Measurements from ENCODE around the gene RAB13.

RAB13 gene

GRCh38 chr1:153954826-153955225 is 31.3 kb downstream of the RAB13 start:
- no peak for DNase-seq

- DNase-seq: no peak
These were observed 32.2 kb downstream of the RAB13 start for GRCh38 chr1:153953859-153954365.

- DNase-seq: no peak
These were observed 34.3 kb downstream of the RAB13 start for GRCh38 chr1:153951801-153952200.

GRCh38 chr1:153951183-153951582 is 35.0 kb downstream of the RAB13 start:
- DNase-seq: no peak

- peak; percentile 84 for DNase-seq
These were observed 39.4 kb downstream of the RAB13 start, which contains the start of gene DENND4B for GRCh38 chr1:153946622-153947241. TSS of gene DENND4B (minus strand) at chr1:153946718. CDS start at chr1:153944374, 2,344 bp downstream.

GRCh38 chr1:153945795-153946621 is 40.1 kb downstream of the RAB13 start:
- DNase-seq: peak; percentile 80

GRCh38 chr1:153945131-153945794 is 40.9 kb downstream of the RAB13 start:
- peak; percentile 83 for DNase-seq

- no peak for DNase-seq
These were observed 41.4 kb downstream of the RAB13 start for GRCh38 chr1:153944827-153945117.

- DNase-seq: no peak
These were observed 41.9 kb downstream of the RAB13 start for GRCh38 chr1:153944005-153944826.

- no peak for DNase-seq
These were observed 43.2 kb downstream of the RAB13 start for GRCh38 chr1:153942766-153943549.

- DNase-seq: no peak
These were observed 44.1 kb downstream of the RAB13 start for GRCh38 chr1:153941826-153942725.

GRCh38 chr1:153940756-153941155 is 45.4 kb downstream of the RAB13 start:
- DNase-seq: no peak

GRCh38 chr1:153939476-153939875 is 46.7 kb downstream of the RAB13 start:
- no peak for DNase-seq

GRCh38 chr1:153938996-153939395 is 47.1 kb downstream of the RAB13 start:
- DNase-seq: no peak

- no peak for DNase-seq
These were observed 48.8 kb downstream of the RAB13 start for GRCh38 chr1:153937331-153937730.

- no peak for DNase-seq
These were observed 49.9 kb downstream of the RAB13 start for GRCh38 chr1:153936011-153936802.

- no peak for DNase-seq
These were observed 51.4 kb downstream of the RAB13 start for GRCh38 chr1:153934746-153935145.

GRCh38 chr1:153933955-153934354 is 52.2 kb downstream of the RAB13 start:
- no peak for DNase-seq

GRCh38 chr1:153933430-153933829 is 52.7 kb downstream of the RAB13 start:
- no peak for DNase-seq
